Measurements from ENCODE around the gene ILKAP. TPM values are rescaled to one million over a fixed set of nuclear protein-coding genes. Genes with fewer than 3 reads are reported as not detected.
A peak's percentile ranks its signal among the peaks of the same experiment; 100 is the strongest.

The ILKAP gene
- total and polyA plus RNA-seq, 2 experiments from 2014 or later, result 11.9 to 35.0 TPM

GRCh38 chr2:238128061-238128440 lies 75.4 kb downstream of the ILKAP start:
- H3F3A ChIP-seq (ENCODE audit: insufficient read depth), result no peaks in the 10 kb centered on the region
- H3K4me3 ChIP-seq, result no peak overlapping the region
- H3K27me3 ChIP-seq (replicated peaks; ENCODE audit: insufficient read depth), result no peaks in the 10 kb centered on the region
- no peak for TF ChIP-seq EZH2 (IDR thresholded peaks at IDR 0.05; ENCODE audit: insufficient read depth, poor library complexity, severe bottlenecking)
- no peak for TF ChIP-seq EZH2phosphoT487 (IDR thresholded peaks at IDR 0.05; ENCODE audit: insufficient read depth, low read depth)
- no peaks in the 10 kb centered on the region for H3K79me2 ChIP-seq (ENCODE audit: insufficient read depth)
- H3K36me3 ChIP-seq (ENCODE audit: low read depth), result no peaks in the 10 kb centered on the region
- H3K4me2 ChIP-seq (ENCODE audit: unreplicated experiment), result no peak overlapping the region
- no peak overlapping the region for H3K9ac ChIP-seq
- no peak overlapping the region for H3K27ac ChIP-seq
- no peak for DNase-seq
- H4K20me1 ChIP-seq (ENCODE audit: insufficient read depth), result no peaks in the 10 kb centered on the region
- H2AFZ ChIP-seq, result no peak overlapping the region
- 60 to 65% methylated on average over 20 to 22 of the region's 22 CpGs for WGBS, 2 experiments (ENCODE audit: low coverage in 1 of 2, low lambda C conversion rate in 2 of 2, missing lambda C conversion rate in 2 of 2)
- no peaks in the 10 kb centered on the region for H3K4me1 ChIP-seq (ENCODE audit: insufficient read depth)
- no peaks in the 10 kb centered on the region for H3K9me2 ChIP-seq (ENCODE audit: insufficient read depth)
- in situ Hi-C loops (cut with MboI), result no loop called here
- H3K9me3 ChIP-seq (ENCODE audit: low read depth), result no peaks in the 10 kb centered on the region

GRCh38 chr2:238127165-238128060 lies 76.1 kb downstream of the ILKAP start:
- H3F3A ChIP-seq (ENCODE audit: insufficient read depth), result no peaks in the 10 kb centered on the region
- H2AFZ ChIP-seq, result peak overlapping the region; percentile 68
- peak overlapping the region; percentile 5 for H3K9ac ChIP-seq
- H3K79me2 ChIP-seq (ENCODE audit: insufficient read depth), result no peaks in the 10 kb centered on the region
- peak overlapping the region; percentile 42 for H3K4me2 ChIP-seq (ENCODE audit: unreplicated experiment)
- no peaks in the 10 kb centered on the region for H3K4me1 ChIP-seq (ENCODE audit: insufficient read depth)
- H3K27ac ChIP-seq, result no peak overlapping the region
- H4K20me1 ChIP-seq (ENCODE audit: insufficient read depth), result no peaks in the 10 kb centered on the region
- H3K36me3 ChIP-seq (ENCODE audit: low read depth), result no peaks in the 10 kb centered on the region
- H3K9me3 ChIP-seq (ENCODE audit: low read depth), result no peaks in the 10 kb centered on the region
- WGBS, 2 experiments (ENCODE audit: low coverage in 1 of 2, low lambda C conversion rate in 2 of 2, missing lambda C conversion rate in 2 of 2), result 57 to 64% methylated on average over 25 to 27 of the region's 36 CpGs
- H3K9me2 ChIP-seq (ENCODE audit: insufficient read depth), result no peaks in the 10 kb centered on the region
- in situ Hi-C loops (cut with MboI), result no loop called here
- peak; percentile 70 for DNase-seq
- H3K4me3 ChIP-seq, result no peak overlapping the region
- no peaks in the 10 kb centered on the region for H3K27me3 ChIP-seq (replicated peaks; ENCODE audit: insufficient read depth)
- no peak for TF ChIP-seq EZH2 (IDR thresholded peaks at IDR 0.05; ENCODE audit: insufficient read depth, poor library complexity, severe bottlenecking)
- TF ChIP-seq EZH2phosphoT487 (IDR thresholded peaks at IDR 0.05; ENCODE audit: insufficient read depth, low read depth), result no peak

GRCh38 chr2:238126775-238127164 lies 76.7 kb downstream of the ILKAP start:
- H3K4me3 ChIP-seq, result no peak overlapping the region
- H3K9me3 ChIP-seq (ENCODE audit: low read depth), result no peaks in the 10 kb centered on the region
- no peak for DNase-seq
- TF ChIP-seq EZH2 (IDR thresholded peaks at IDR 0.05; ENCODE audit: insufficient read depth, poor library complexity, severe bottlenecking) (no peak), EZH2phosphoT487 (IDR thresholded peaks at IDR 0.05; ENCODE audit: insufficient read depth, low read depth) (no peak)
- peak overlapping the region; percentile 5; the same call in 1 of the 2 replicates for H3K9ac ChIP-seq
- H3K27me3 ChIP-seq (replicated peaks; ENCODE audit: insufficient read depth), result no peaks in the 10 kb centered on the region
- no peaks in the 10 kb centered on the region for H3K4me1 ChIP-seq (ENCODE audit: insufficient read depth)
- in situ Hi-C loops (cut with MboI), result no loop called here
- H3K9me2 ChIP-seq (ENCODE audit: insufficient read depth), result no peaks in the 10 kb centered on the region
- H3F3A ChIP-seq (ENCODE audit: insufficient read depth), result no peaks in the 10 kb centered on the region
- 76% methylated on average over 2 of the region's 2 CpGs for WGBS, 2 experiments (ENCODE audit: low coverage in 1 of 2, low lambda C conversion rate in 2 of 2, missing lambda C conversion rate in 2 of 2)
- no peak overlapping the region for H3K4me2 ChIP-seq (ENCODE audit: unreplicated experiment)
- peak overlapping the region; percentile 68 for H2AFZ ChIP-seq
- no peaks in the 10 kb centered on the region for H3K79me2 ChIP-seq (ENCODE audit: insufficient read depth)
- H3K36me3 ChIP-seq (ENCODE audit: low read depth), result no peaks in the 10 kb centered on the region
- no peaks in the 10 kb centered on the region for H4K20me1 ChIP-seq (ENCODE audit: insufficient read depth)
- no peak overlapping the region for H3K27ac ChIP-seq

GRCh38 chr2:238126338-238126737 lies 77.2 kb downstream of the ILKAP start:
- 74 to 83% methylated on average over 2 of the region's 2 CpGs for WGBS, 2 experiments (ENCODE audit: low coverage in 1 of 2, low lambda C conversion rate in 2 of 2, missing lambda C conversion rate in 2 of 2)
- H3K4me2 ChIP-seq (ENCODE audit: unreplicated experiment), result no peak overlapping the region
- H3K79me2 ChIP-seq (ENCODE audit: insufficient read depth), result no peaks in the 10 kb centered on the region
- H3K4me3 ChIP-seq, result no peak overlapping the region
- no peak overlapping the region for H3K9ac ChIP-seq
- no peaks in the 10 kb centered on the region for H3K9me2 ChIP-seq (ENCODE audit: insufficient read depth)
- no peaks in the 10 kb centered on the region for H3K9me3 ChIP-seq (ENCODE audit: low read depth)
- H3F3A ChIP-seq (ENCODE audit: insufficient read depth), result no peaks in the 10 kb centered on the region
- H2AFZ ChIP-seq, result no peak overlapping the region
- in situ Hi-C loops (cut with MboI), result no loop called here
- TF ChIP-seq EZH2phosphoT487 (IDR thresholded peaks at IDR 0.05; ENCODE audit: insufficient read depth, low read depth), result no peak
- no peak for TF ChIP-seq EZH2 (IDR thresholded peaks at IDR 0.05; ENCODE audit: insufficient read depth, poor library complexity, severe bottlenecking)
- H4K20me1 ChIP-seq (ENCODE audit: insufficient read depth), result no peaks in the 10 kb centered on the region
- no peak for DNase-seq
- H3K36me3 ChIP-seq (ENCODE audit: low read depth), result no peaks in the 10 kb centered on the region
- no peaks in the 10 kb centered on the region for H3K4me1 ChIP-seq (ENCODE audit: insufficient read depth)
- no peak overlapping the region for H3K27ac ChIP-seq
- H3K27me3 ChIP-seq (replicated peaks; ENCODE audit: insufficient read depth), result no peaks in the 10 kb centered on the region

All from GM23248 (cell line).